Subcutaneous abdominal adipose tissue (tissue), 5 donors: ENCODE results near the gene CNNM4.
"Not testable (repeated sequence)": the region's sequence is repeated elsewhere in the genome, so short reads cannot be mapped to it uniquely, and the experiment has no call there.

Experiments
- H3K27ac ChIP-seq: one replicate; pipeline ENCODE4 v1.7.0; 2013; ENCODE audit warnings: low read depth, mild to moderate bottlenecking, inconsistent platforms, low read length, moderate library complexity
- H3K27me3 ChIP-seq, 5 donors: one replicate each; pipeline ENCODE4 v1.7.0; 2013; ENCODE audit warnings: low read length in 5 of 5, inconsistent platforms in 1 of 5; ENCODE audit not compliant: control insufficient read depth in 5 of 5, insufficient read depth in 4 of 5
- H3K36me3 ChIP-seq, 5 donors: one replicate each; pipeline ENCODE4 v1.7.0; 2013; ENCODE audit warnings: low read length in 5 of 5; ENCODE audit not compliant: control insufficient read depth in 5 of 5, insufficient read depth in 5 of 5
- H3K4me1 ChIP-seq, 5 donors: one replicate each; pipeline ENCODE4 v1.7.0; 2013; ENCODE audit warnings: low read length in 5 of 5, mild to moderate bottlenecking in 3 of 5, moderate library complexity in 1 of 5; ENCODE audit not compliant: control insufficient read depth in 5 of 5, insufficient read depth in 5 of 5
- H3K4me3 ChIP-seq, 5 donors: one replicate each; pipeline ENCODE4 v1.7.0; 2013; ENCODE audit warnings: low read length in 5 of 5, low read depth in 1 of 5
- H3K9ac ChIP-seq, 5 donors: one replicate each; pipeline ENCODE4 v1.7.0; 2013; ENCODE audit warnings: low read length in 5 of 5, mild to moderate bottlenecking in 4 of 5, moderate library complexity in 3 of 5
- H3K9me3 ChIP-seq, 5 donors: one replicate each; pipeline ENCODE4 v1.7.0; 2013; ENCODE audit warnings: low read length in 5 of 5; ENCODE audit not compliant: control insufficient read depth in 5 of 5
- donor health status: healthy.
- donor health status: healthy.
- donor health status: healthy.
- donor health status: healthy.
- donor health status: healthy.

The CNNM4 gene

DNA sequence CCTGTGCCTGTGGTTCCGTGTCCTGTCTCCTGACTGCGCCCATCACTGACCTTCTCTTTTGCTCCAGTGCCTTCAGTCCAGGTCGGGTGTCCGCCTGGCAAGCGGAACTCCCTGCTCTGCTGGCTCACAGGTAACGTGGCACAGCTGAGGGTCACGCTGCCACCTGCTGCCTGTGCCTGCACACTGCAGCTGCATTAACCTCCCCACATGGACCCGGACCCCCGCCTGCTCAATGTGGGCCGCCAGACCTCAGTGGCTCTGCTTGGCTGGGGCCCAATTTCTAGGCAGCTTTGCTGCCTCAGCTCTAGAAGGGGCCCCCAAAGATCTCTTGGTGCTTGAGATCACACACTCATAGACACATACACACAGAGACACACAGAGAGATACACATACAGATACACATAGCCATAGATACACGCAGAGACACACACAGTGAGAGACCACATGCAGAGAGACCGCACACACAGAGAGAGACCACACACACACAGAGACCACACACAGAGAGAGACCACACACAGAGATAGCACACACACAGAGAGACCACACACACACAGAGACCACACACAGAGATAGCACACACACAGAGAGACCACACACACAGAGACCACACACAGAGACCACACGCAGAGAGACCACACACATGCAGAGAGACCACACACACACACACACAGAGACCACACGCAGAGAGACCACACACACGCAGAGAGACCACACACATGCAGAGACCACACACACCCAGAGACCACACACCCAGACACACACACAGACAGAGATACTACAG, 40.5 kb downstream of the CNNM4 start:
- peaks cover 0 to 40% (median 36%) of the 10 kb centered on the region in 5 donors for H3K36me3 ChIP-seq
- no peak overlapping the region for H3K4me3 ChIP-seq
- H3K9me3 ChIP-seq, result no peaks in the 10 kb centered on the region
- H3K4me1 ChIP-seq, result peaks cover 0 to 5% (median 0%) of the 10 kb centered on the region in 5 donors
- H3K9ac ChIP-seq, result no peak overlapping the region
- H3K27me3 ChIP-seq, result no peaks in the 10 kb centered on the region
- no peak overlapping the region for H3K27ac ChIP-seq

DNA sequence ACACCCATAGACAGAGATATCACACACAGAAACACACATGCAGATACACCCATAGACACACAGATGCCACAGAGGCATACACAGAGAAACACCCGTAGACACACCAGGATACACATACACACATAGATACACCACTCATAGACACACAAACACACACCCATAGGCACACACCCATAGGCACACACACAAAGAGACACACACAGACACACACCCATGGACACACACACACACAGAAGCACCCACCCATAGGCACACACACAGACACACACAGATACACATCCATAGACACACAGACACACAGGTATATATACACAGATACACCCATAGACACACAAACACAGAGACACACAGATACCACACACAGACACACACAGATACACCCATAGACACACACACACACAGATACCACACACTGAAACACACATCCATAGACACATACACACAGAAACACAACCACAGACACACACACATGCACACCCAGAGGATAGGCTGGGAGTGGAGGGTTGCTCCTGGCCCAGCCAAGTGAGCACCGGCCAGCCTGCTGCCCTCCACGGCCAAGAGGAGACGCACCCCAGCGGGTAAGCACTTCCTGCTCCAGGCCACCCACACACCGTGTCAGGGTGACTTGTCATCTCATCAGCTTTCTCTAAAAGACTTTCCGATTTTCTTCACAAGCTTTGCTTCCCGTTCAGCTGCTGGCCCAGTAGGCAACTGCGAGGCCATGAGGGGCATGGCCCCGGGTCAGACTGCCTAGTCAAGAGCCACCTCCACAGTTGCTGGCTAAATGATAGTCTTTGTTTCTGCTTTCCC, 41.3 kb downstream of the CNNM4 start:
- no peaks in the 10 kb centered on the region for H3K27me3 ChIP-seq
- H3K36me3 ChIP-seq, result peaks cover 0 to 40% (median 36%) of the 10 kb centered on the region in 5 donors
- peaks cover 0 to 5% (median 0%) of the 10 kb centered on the region in 5 donors for H3K4me1 ChIP-seq
- H3K9ac ChIP-seq, result no peak overlapping the region
- no peak overlapping the region for H3K4me3 ChIP-seq
- H3K27ac ChIP-seq, result no peak overlapping the region
- no peaks in the 10 kb centered on the region for H3K9me3 ChIP-seq

DNA sequence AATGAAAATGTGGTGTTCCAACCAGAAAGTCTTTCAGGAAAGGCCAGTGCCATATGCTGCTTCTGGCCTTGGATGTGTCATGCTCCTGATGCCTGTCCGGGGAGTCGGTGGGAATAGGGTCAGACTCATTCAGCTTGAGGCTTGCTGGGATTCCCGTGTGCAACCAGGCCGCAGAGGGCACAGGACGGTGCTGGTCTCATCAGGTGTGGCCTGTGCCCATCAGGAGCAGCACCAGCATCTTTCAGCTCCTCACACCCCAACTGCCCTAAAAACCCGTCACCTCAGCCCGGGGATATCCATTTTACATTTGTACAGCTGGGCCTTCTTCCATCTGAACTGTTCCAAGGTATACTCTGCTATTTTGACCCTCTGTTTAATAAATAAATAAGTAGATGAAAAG, 42.0 kb downstream of the CNNM4 start:
- Histone ChIP-seq H3K9me3 (no peaks in the 10 kb centered on the region), H3K36me3 (peaks cover 0 to 34% (median 31%) of the 10 kb centered on the region in 5 donors), H3K4me3 (no peak overlapping the region), H3K27me3 (no peaks in the 10 kb centered on the region), H3K4me1 (peaks cover 0 to 5% (median 0%) of the 10 kb centered on the region in 5 donors), H3K27ac (no peak overlapping the region), H3K9ac (no peak overlapping the region)

- no peak overlapping the region for H3K27ac ChIP-seq
These were observed 44.3 kb downstream of the CNNM4 start for GRCh38 chr2:96804986-96805385.

GRCh38 chr2:96805946-96806345, 45.2 kb downstream of the CNNM4 start:
- H3K36me3 ChIP-seq, result peaks cover 0 to 38% (median 25%) of the 10 kb centered on the region in 5 donors
- not testable (repeated sequence) for H3K9me3 ChIP-seq, H3K4me1 ChIP-seq, H3K27ac ChIP-seq, H3K4me3 ChIP-seq, H3K27me3 ChIP-seq, H3K9ac ChIP-seq

More at GRCh38 chr2:96804986-96805385, 44.3 kb downstream of the CNNM4 start:
- Histone ChIP-seq H3K27me3 (no peaks in the 10 kb centered on the region), H3K36me3 (peaks cover 0 to 28% (median 21%) of the 10 kb centered on the region in 5 donors), H3K4me3 (no peak overlapping the region), H3K9ac (no peak overlapping the region), H3K4me1 (peaks cover 0 to 5% (median 0%) of the 10 kb centered on the region in 5 donors), H3K9me3 (no peaks in the 10 kb centered on the region)

- H3K9me3 ChIP-seq, result no peaks in the 10 kb centered on the region
- H3K27ac ChIP-seq, result no peak overlapping the region
- H3K27me3 ChIP-seq, result no peaks in the 10 kb centered on the region
- H3K9ac ChIP-seq, result no peak overlapping the region
- no peak overlapping the region for H3K4me3 ChIP-seq
- peaks cover 0 to 35% (median 21%) of the 10 kb centered on the region in 5 donors for H3K36me3 ChIP-seq
- no peaks in the 10 kb centered on the region for H3K4me1 ChIP-seq
These were observed 45.9 kb downstream of the CNNM4 start for GRCh38 chr2:96806468-96807126.

DNA sequence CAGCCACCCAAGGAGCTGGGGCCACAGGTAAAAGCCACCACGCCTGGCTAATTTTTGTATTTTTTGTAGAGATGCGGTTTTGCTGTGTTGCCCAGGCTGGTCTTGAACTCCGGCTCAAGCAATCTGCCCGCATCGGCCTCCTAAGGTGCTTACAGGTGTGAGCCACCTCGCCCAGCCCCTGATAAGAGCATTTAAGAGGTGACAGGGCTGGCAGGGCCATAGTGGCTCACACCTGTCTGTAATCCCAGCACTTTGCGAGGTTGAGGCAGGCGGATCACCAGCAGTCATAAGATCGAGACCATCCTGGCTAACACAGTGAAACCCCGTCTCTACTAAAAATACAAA, 46.4 kb downstream of the CNNM4 start:
- no peak overlapping the region for H3K4me3 ChIP-seq
- H3K9ac ChIP-seq, result no peak overlapping the region
- H3K4me1 ChIP-seq, result peaks cover 0 to under 1% (median 0%) of the 10 kb centered on the region in 5 donors

GRCh38 chr2:96808176-96808837, 47.6 kb downstream of the CNNM4 start:
- Histone ChIP-seq H3K27ac (no peak overlapping the region), H3K4me1 (peaks cover 0 to 4% (median 0%) of the 10 kb centered on the region in 5 donors)

More for the DNA sequence above, 46.4 kb downstream of the CNNM4 start:
- Histone ChIP-seq H3K27ac (no peak overlapping the region), H3K27me3 (no peaks in the 10 kb centered on the region), H3K36me3 (peaks cover 0 to 30% (median 16%) of the 10 kb centered on the region in 5 donors), H3K9me3 (no peaks in the 10 kb centered on the region)

DNA sequence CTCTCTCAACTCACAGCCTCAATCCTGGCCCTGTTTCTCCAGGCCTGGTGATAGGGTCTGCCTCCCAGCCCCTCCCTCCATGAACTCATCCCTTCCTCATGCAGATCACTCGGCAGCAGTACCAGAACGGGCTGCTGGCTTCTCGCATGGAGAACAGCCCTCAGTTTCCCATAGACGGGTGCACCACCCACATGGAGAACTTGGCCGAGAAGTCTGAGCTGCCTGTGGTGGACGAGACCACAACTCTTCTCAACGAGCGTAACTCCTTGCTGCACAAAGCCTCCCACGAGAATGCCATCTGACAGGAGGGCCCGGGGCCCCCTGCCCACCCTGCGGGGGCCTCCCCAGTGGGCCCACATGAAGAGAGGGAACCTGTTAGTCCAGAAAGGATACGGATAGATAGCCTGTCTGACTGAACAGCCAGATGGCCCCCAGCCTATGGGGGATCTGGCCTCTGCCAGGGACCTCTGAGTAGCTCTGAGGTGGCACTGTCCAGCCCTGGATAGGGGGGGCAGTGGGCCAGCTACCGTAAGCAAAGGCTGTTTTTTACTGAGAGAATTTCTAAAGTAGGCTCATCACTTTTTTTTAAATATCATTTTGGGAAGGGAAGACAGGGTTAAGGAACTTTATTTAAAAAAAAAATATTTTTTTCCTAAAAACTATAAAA, 48.6 kb downstream of the CNNM4 start:
- Histone ChIP-seq H3K36me3 (peaks cover 0 to 26% (median 13%) of the 10 kb centered on the region in 5 donors), H3K9ac (no peak overlapping the region), H3K27me3 (no peaks in the 10 kb centered on the region), H3K4me1 (peaks cover 0 to 4% (median 0%) of the 10 kb centered on the region in 5 donors), H3K27ac (no peak overlapping the region), H3K4me3 (no peak overlapping the region), H3K9me3 (no peaks in the 10 kb centered on the region)

More at GRCh38 chr2:96808176-96808837, 47.6 kb downstream of the CNNM4 start:
- Histone ChIP-seq H3K9ac (no peak overlapping the region), H3K27me3 (no peaks in the 10 kb centered on the region), H3K36me3 (peaks cover 0 to 26% (median 13%) of the 10 kb centered on the region in 5 donors), H3K9me3 (no peaks in the 10 kb centered on the region), H3K4me3 (no peak overlapping the region)
